Adrenal gland (tissue), 12 donors: ENCODE data around the gene PKDCC. TPM values are rescaled to one million over a fixed set of nuclear protein-coding genes. Genes with fewer than 3 reads are reported as not detected.

ENCODE experiments used
- DNase-seq, 7 donors: peaks; one replicate each; pipeline ENCODE4 v3.0.0-alpha.2; 2019 to 2020
- H3K27ac ChIP-seq, 5 donors: fragments of 200-600 bp; sonication (generic) in 4 of 5; 1 replicate in 3 of 5; 2 replicates in 2 of 5; pipeline versions ENCODE4 v1.5.1 to v1.8.0; 2016 to 2020; ENCODE audit warnings: mild to moderate bottlenecking in 1 of 5
- H3K27me3 ChIP-seq: fragments of 200-600 bp; 2 replicates; pipeline ENCODE4 v1.8.0; 2021
- H3K36me3 ChIP-seq, 2 donors: fragments of 200-600 bp; replicated peaks in 1 of 2; 1 replicate in 1 of 2; 2 replicates in 1 of 2; pipeline versions ENCODE4 v1.5.1 to v1.8.0; 2018 to 2022
- H3K4me1 ChIP-seq, 2 donors: fragments of 200-600 bp; replicated peaks in 1 of 2; 1 replicate in 1 of 2; 2 replicates in 1 of 2; pipeline versions ENCODE4 v1.5.1 to v1.8.0; 2018 to 2021
- H3K4me3 ChIP-seq, 4 donors: fragments of 200-600 bp; sonication (generic) in 3 of 4; one replicate each; pipeline ENCODE4 v1.5.1; 2016 to 2018
- H3K9me3 ChIP-seq, 3 donors: fragments of 200-600 bp; sonication (generic) in 1 of 3; replicated peaks in 1 of 3; 1 replicate in 2 of 3; 2 replicates in 1 of 3; pipeline versions ENCODE4 v1.5.1 to v1.8.0; 2016 to 2021
- POLR2A ChIP-seq, 2 donors: fragments of 450-650 bp; IDR thresholded peaks; one replicate each; pipeline ENCODE4 v1.6.1; 2017; ENCODE audit warnings: antibody characterized with exemption in 2 of 2, mild to moderate bottlenecking in 2 of 2, moderate library complexity in 1 of 2
- WGBS, 4 donors: extraction: QIAGEN DNeasy Blood & Tissue Kit in 2 of 4; methylation state at CpG; one replicate each; pipeline versions ENCODE4 v1.1.5 to v1.1.7; 2013 to 2017; 5-methylcytosine and 5-hydroxymethylcytosine counted together
- intact Hi-C, 2 donors: fragments of 100-400 bp; cut with DNase I; formaldehyde crosslinking; loops; one replicate each; pipeline versions ENCODE4 v1.14.1 to v1.15.0; 2022 to 2023
- polyA plus RNA-seq, 3 donors: library from polyadenylated mRNA; stranded (reverse); fragments of 200-250 nt in 2 of 3; fragments of 350-450 nt in 1 of 3; fragmentation: Illumina TruSeq in 1 of 3; extraction: RNeasy Lipid Tissue Mini Kit (QIAGEN cat#74804) in 1 of 3; gene quantifications; one replicate each; pipeline ENCODE4 v1.2.3, GENCODE V29; 2013 to 2014
- total RNA-seq, 9 donors: library from RNA; depleted of rRNA in 4 of 9; stranded (reverse); fragments of >200 nt in 4 of 9; fragments of 120-200 nt in 1 of 9; fragmentation: NEBNext Ultra II Directional in 1 of 9; extraction: Animal tissue kit (Norgen Biotek cat#: 25700) in 1 of 9; gene quantifications; one replicate each; pipeline versions ENCODE4 v1.1.0 to v1.2.4, GENCODE V29; 2013 to 2023
- TF ChIP-seq, protein P1 (sequence below), 6 experiments: fragments of 450-650 bp in 4 of 6; fragments of 200-600 bp in 2 of 6; sonication (generic) in 1 of 6; IDR thresholded peaks; 1 replicate in 5 of 6; 2 replicates in 1 of 6; pipeline versions ENCODE4 v1.5.1 to v1.8.0; 2016 to 2021; ENCODE audit warnings: antibody characterized with exemption in 6 of 6, mild to moderate bottlenecking in 2 of 6, moderate library complexity in 1 of 6
- donor health status: healthy with polysubstance abuse.
- donor health status: Bipolar disorder and iron deficiency.
- donor health status: DM: yes; HTN: yes; CAD: no.
- donor health status: DM: no; HTN: no; CAD: no.
- donor health status: DM: no; HTN: no; CAD: no.
- donor health status: DM: yes; HTN: yes; CAD: no.

Gene PKDCC
- total and polyA plus RNA-seq, 12 donors = 29.7 to 170 (median 51.5) TPM

DNA sequence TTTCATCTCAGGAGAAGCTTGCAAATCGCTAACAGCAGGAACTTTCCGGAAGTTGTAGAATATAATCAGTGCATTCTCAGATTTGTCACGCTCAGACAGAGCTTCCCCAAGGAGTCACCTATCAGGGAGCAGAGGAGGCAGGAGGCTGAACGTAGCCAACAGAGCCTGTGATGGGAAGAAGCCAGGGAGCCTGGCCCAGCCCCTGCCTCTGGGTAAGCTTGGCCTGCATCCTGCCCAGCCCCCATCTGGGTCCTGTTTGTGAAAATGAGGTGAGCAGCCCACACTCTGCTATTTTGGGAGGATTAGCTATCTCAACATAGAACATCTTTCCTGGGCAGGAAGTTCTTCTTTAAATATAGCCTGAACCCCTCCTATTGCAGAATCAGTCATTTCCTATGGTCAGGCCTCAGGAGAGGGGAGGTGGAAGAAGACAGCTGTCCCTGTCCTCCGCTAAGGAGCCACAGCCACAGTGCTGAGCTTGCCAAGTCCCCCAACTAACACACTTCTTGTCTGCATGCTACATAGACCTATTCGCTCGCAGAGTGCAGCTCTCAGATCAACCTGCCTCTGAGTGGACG, 19.2 kb upstream of the PKDCC start:
- Histone ChIP-seq H3K9me3 (no peaks in the 10 kb centered on the region), H3K27me3 (no peaks in the 10 kb centered on the region), H3K4me1 (peaks cover 0 to 25% of the 10 kb centered on the region in 2 donors), H3K4me3 (no peak overlapping the region), H3K27ac (peak overlapping the region in 2 of 5 donors; percentile 22 to 27), H3K36me3 (no peaks in the 10 kb centered on the region)
- TF ChIP-seq POLR2A (IDR thresholded peaks at IDR 0.05) = no peak
- TF ChIP-seq, protein P1, sequence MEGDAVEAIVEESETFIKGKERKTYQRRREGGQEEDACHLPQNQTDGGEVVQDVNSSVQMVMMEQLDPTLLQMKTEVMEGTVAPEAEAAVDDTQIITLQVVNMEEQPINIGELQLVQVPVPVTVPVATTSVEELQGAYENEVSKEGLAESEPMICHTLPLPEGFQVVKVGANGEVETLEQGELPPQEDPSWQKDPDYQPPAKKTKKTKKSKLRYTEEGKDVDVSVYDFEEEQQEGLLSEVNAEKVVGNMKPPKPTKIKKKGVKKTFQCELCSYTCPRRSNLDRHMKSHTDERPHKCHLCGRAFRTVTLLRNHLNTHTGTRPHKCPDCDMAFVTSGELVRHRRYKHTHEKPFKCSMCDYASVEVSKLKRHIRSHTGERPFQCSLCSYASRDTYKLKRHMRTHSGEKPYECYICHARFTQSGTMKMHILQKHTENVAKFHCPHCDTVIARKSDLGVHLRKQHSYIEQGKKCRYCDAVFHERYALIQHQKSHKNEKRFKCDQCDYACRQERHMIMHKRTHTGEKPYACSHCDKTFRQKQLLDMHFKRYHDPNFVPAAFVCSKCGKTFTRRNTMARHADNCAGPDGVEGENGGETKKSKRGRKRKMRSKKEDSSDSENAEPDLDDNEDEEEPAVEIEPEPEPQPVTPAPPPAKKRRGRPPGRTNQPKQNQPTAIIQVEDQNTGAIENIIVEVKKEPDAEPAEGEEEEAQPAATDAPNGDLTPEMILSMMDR (IDR thresholded peaks at IDR 0.05) = no peak
- intact Hi-C loops = no loop called here
- WGBS, 4 donors = 68 to 75% (median 70%) methylated on average over 6 to 8 of the region's 8 CpGs
- peak in 2 of 7 donors; percentile 45 to 58 for DNase-seq

DNA sequence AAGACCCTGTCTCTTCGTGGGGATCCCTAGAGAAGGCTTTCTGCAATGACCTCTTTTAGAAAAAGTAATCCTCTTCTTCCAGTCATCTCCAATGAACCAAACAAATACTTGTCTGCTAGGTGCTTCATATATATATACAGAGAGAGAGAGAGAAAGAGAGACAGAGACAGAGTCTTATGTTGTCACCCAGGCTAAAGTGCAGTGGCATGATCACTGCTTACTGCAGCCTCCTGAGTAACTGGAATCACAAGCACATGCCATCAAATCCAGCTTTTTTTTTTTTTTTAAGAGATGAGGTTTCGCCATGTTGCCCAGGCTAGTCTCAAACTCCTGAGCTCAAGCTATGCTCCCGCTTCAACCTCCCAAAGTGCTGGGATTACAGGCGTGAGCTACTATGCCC, 18.6 kb upstream of the PKDCC start:
- no peak for DNase-seq
- intact Hi-C loops = no loop called here
- Histone ChIP-seq H3K27me3 (no peaks in the 10 kb centered on the region), H3K27ac (peak overlapping the region in 2 of 5 donors; percentile 22 to 27), H3K4me1 (peaks cover 0 to 24% of the 10 kb centered on the region in 2 donors), H3K4me3 (no peak overlapping the region), H3K9me3 (no peaks in the 10 kb centered on the region), H3K36me3 (no peaks in the 10 kb centered on the region)
- WGBS, 4 donors = 87 to 92% (median 89%) methylated on average over 4 of the region's 4 CpGs
- TF ChIP-seq, protein P1 (IDR thresholded peaks at IDR 0.05) = no peak
- TF ChIP-seq POLR2A (IDR thresholded peaks at IDR 0.05) = no peak

DNA sequence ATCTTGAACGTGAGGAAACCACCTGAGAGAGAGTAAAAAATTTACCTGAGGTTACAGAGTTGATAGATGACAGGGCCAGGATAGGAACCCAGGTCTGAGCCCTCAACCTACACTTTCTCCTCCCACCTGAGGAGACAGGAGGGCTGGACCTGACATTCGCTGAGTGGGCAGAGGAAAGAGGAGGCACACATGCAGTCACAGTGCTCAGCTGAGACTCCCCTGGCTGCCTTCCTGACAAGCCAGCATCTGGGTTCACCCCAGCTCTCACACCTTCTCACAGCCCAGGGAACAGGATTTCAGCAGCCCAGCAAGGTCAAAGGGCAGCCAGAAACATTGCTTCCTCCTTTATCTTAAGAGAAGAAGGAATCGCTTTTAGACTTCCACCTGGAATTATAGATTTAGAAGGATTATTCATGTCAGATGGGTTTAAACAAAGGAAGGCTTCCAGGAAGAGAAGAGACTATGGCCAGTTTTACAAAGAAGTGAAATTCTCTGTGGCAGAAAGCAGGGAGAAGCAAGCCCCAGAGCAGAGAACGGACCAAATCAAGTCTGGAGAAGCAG, 18.1 kb upstream of the PKDCC start:
- Histone ChIP-seq H3K9me3 (no peaks in the 10 kb centered on the region), H3K4me3 (no peak overlapping the region), H3K4me1 (peaks cover 0 to 18% of the 10 kb centered on the region in 2 donors), H3K36me3 (no peaks in the 10 kb centered on the region), H3K27me3 (no peaks in the 10 kb centered on the region), H3K27ac (no peak overlapping the region)
- TF ChIP-seq, protein P1 (IDR thresholded peaks at IDR 0.05) = no peak
- TF ChIP-seq POLR2A (IDR thresholded peaks at IDR 0.05) = no peak
- DNase-seq = no peak
- intact Hi-C loops = no loop called here
- 78 to 84% (median 81%) methylated on average over 3 to 4 of the region's 4 CpGs for WGBS, 4 donors

DNA sequence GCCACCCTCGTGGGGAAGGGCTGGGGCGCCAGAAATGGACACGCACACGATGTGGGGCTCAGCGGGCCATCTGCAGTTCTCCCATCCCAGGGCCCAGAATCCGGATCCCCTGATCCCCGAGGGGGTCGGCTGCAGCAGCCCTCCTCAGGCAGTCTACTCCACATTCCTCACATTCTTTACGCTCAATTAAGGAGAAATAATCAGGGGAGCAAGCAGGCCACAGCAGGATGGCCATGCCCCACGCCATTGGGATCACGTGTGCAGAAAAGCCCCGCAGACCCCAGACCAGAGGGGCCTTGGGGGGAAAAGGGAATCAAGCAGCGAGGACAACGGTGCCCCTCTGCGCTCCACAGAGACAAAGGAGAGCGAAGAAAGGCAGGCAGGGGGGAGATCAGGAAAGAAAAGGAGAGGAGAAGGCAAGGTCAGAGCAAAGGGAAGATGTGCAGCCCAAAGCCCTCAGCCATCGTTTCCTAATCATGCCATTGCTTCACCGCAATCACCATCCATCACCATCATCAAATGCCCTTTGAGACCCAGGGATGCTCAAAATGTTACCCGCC, 17.5 kb upstream of the PKDCC start:
- Histone ChIP-seq H3K9me3 (no peaks in the 10 kb centered on the region), H3K27ac (no peak overlapping the region), H3K27me3 (no peaks in the 10 kb centered on the region), H3K4me1 (peaks cover 0 to 13% of the 10 kb centered on the region in 2 donors), H3K4me3 (no peak overlapping the region), H3K36me3 (no peaks in the 10 kb centered on the region)
- no peak for TF ChIP-seq POLR2A (IDR thresholded peaks at IDR 0.05)
- TF ChIP-seq, protein P1 (IDR thresholded peaks at IDR 0.05) = no peak
- DNase-seq = no peak
- 79 to 85% (median 83%) methylated on average over 18 to 19 of the region's 19 CpGs for WGBS, 4 donors
- intact Hi-C loops = no loop called here
